K562 (cell line): ENCODE data around the gene POLG. TPM values are rescaled to one million over a fixed set of nuclear protein-coding genes. Genes with fewer than 3 reads are reported as not detected.

Experiments used
- CCAR2 ChIP-seq: fragments of 200-400 bp; formaldehyde crosslinking; IDR thresholded peaks from 2 replicates; pipeline ENCODE4 v1.6.1; 2017; ENCODE audit warnings: mild to moderate bottlenecking, low read depth, low read length
- ESRRA ChIP-seq: fragments of 450-650 bp; IDR thresholded peaks from 2 replicates; pipeline ENCODE4 v1.6.1; 2014; ENCODE audit warnings: low read depth, mild to moderate bottlenecking, moderate library complexity, borderline replicate concordance
- JUND ChIP-seq, 2 experiments: IDR thresholded peaks; 2 replicates in 1 of 2; 3 replicates in 1 of 2; pipeline ENCODE4 v1.6.1; 2011; ENCODE audit warnings: borderline replicate concordance in 2 of 2, low read depth in 2 of 2, low read length in 2 of 2, improper control_type of control experiment in 1 of 2, missing biosample characterization in 1 of 2, missing genetic modification characterization in 1 of 2, missing genetic modification reagents in 1 of 2
- NFE2L1 ChIP-seq: fragments of 450-650 bp; IDR thresholded peaks from 2 replicates; pipeline ENCODE4 v1.6.1; 2016; ENCODE audit warnings: missing genetic modification characterization, low read depth, mild to moderate bottlenecking, missing compliant biosample characterization, moderate library complexity, borderline replicate concordance
- NR1H2 ChIP-seq: sonication (generic); formaldehyde crosslinking; IDR thresholded peaks from 2 replicates; pipeline ENCODE4 v1.4.0; 2020; ENCODE audit warnings: mild to moderate bottlenecking, missing genetic modification reagents
- PRDM10 ChIP-seq: fragments of 450-650 bp; IDR thresholded peaks from 2 replicates; pipeline ENCODE4 v1.6.1; 2018; ENCODE audit not compliant: partially characterized antibody
- RBFOX2 ChIP-seq: fragments of 200-400 bp; formaldehyde crosslinking; IDR thresholded peaks from 2 replicates; pipeline ENCODE4 v1.6.1; 2017; ENCODE audit warnings: low read depth, mild to moderate bottlenecking, low read length, moderate library complexity
- RFX1 ChIP-seq: fragments of 450-650 bp; IDR thresholded peaks from 2 replicates; pipeline ENCODE4 v1.6.1; 2016; ENCODE audit warnings: mild to moderate bottlenecking, moderate library complexity
- SP2 ChIP-seq: IDR thresholded peaks from 2 replicates; pipeline ENCODE4 v1.6.1; 2011; ENCODE audit warnings: mild to moderate bottlenecking, low read depth, low read length, moderate library complexity; ENCODE audit not compliant: poor library complexity, severe bottlenecking; ENCODE audit errors: extremely low read depth
- STAT5A ChIP-seq: IDR thresholded peaks from 2 replicates; pipeline ENCODE4 v1.6.1; 2012; ENCODE audit warnings: low read length, inconsistent platforms, borderline replicate concordance
- ZNF280B ChIP-seq: fragments of 250-450 bp; sonication (Bioruptor Pico); IDR thresholded peaks from 2 replicates; pipeline ENCODE4 v1.5.1; 2021; ENCODE audit warnings: mild to moderate bottlenecking
- ZNF431 ChIP-seq: sonication (generic); formaldehyde crosslinking; IDR thresholded peaks from 2 replicates; pipeline ENCODE4 v1.8.0; 2022; ENCODE audit warnings: mild to moderate bottlenecking, missing genetic modification reagents
- ZNF589 ChIP-seq: fragments of 200-800 bp; sonication (Bioruptor generic); IDR thresholded peaks from 2 replicates; pipeline ENCODE4 v1.6.1; 2016; ENCODE audit warnings: low read depth, missing genetic modification characterization, missing compliant biosample characterization
- ZSCAN29 ChIP-seq: fragments of 450-650 bp; IDR thresholded peaks from 2 replicates; pipeline ENCODE4 v1.6.1; 2017
- polyA plus RNA-seq, 8 experiments: library from polyadenylated mRNA; depleted of rRNA in 4 of 8; stranded (reverse) in 5 of 8; unstranded in 3 of 8; fragments of >200 nt; fragmentation: Nextera tagmentation in 2 of 8; fragmentation: Illumina TruSeq in 1 of 8; extraction: Ambion mirVana in 2 of 8; extraction: Trizol in 1 of 8; gene quantifications; 2 replicates each; pipeline versions ENCODE4 v1.2.1 to v1.2.3, GENCODE V29; 2011 to 2014; ENCODE audit warnings: inconsistent platforms in 1 of 8, missing spikeins in 1 of 8
- total RNA-seq, 7 experiments: library from RNA; depleted of rRNA in 6 of 7; stranded (reverse); fragments of >200 nt in 6 of 7; fragmentation: Illumina TruSeq in 2 of 7; extraction: Trizol in 2 of 7; gene quantifications; 2 replicates each; pipeline versions ENCODE4 v1.2.1 to v1.2.3, GENCODE V29; 2011 to 2021; ENCODE audit warnings: low replicate concordance in 1 of 7
- TF ChIP-seq, protein P1 (sequence below), 2 experiments: IDR thresholded peaks; 2 replicates each; pipeline ENCODE4 v1.6.1; 2011; ENCODE audit warnings: borderline replicate concordance in 1 of 2, control low read depth in 1 of 2, low read depth in 1 of 2, low read length in 1 of 2, mild to moderate bottlenecking in 1 of 2, mixed read lengths in 1 of 2, moderate library complexity in 1 of 2; ENCODE audit not compliant: insufficient read depth in 1 of 2, insufficient read length in 1 of 2, poor library complexity in 1 of 2, severe bottlenecking in 1 of 2; ENCODE audit errors: extremely low read depth in 1 of 2
- TF ChIP-seq, protein P2 (sequence below): fragments of 250-450 bp; sonication (Bioruptor Pico); IDR thresholded peaks from 2 replicates; pipeline ENCODE4 v1.5.0; 2021; ENCODE audit warnings: mild to moderate bottlenecking, borderline replicate concordance

Gene POLG
- total and polyA plus RNA-seq, 9 of the 15 experiments (the other 6 are each of a cell fraction or from before 2014, with no cell fraction given), result 15.2 to 83.8 (median 38.6) TPM

GRCh38 chr15:89334510-89335297 is at the start of gene POLG (continued):
- peak; percentile 100 for TF ChIP-seq PRDM10
- TF ChIP-seq, protein P1, sequence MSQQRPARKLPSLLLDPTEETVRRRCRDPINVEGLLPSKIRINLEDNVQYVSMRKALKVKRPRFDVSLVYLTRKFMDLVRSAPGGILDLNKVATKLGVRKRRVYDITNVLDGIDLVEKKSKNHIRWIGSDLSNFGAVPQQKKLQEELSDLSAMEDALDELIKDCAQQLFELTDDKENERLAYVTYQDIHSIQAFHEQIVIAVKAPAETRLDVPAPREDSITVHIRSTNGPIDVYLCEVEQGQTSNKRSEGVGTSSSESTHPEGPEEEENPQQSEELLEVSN (IDR thresholded peaks at IDR 0.05; ENCODE audit: borderline replicate concordance in 1 of 2, extremely low read depth in 1 of 2, insufficient read depth in 1 of 2, insufficient read length in 1 of 2, low read depth in 1 of 2, low read length in 1 of 2, poor library complexity in 1 of 2, severe bottlenecking in 1 of 2), result peak in 1 of 2 experiments; percentile 55
- no peak for TF ChIP-seq CCAR2
- TF ChIP-seq NFE2L1 (tag), result no peak
- no peak for TF ChIP-seq SP2
- peak; percentile 100 for TF ChIP-seq RBFOX2
- TF ChIP-seq, protein P2, sequence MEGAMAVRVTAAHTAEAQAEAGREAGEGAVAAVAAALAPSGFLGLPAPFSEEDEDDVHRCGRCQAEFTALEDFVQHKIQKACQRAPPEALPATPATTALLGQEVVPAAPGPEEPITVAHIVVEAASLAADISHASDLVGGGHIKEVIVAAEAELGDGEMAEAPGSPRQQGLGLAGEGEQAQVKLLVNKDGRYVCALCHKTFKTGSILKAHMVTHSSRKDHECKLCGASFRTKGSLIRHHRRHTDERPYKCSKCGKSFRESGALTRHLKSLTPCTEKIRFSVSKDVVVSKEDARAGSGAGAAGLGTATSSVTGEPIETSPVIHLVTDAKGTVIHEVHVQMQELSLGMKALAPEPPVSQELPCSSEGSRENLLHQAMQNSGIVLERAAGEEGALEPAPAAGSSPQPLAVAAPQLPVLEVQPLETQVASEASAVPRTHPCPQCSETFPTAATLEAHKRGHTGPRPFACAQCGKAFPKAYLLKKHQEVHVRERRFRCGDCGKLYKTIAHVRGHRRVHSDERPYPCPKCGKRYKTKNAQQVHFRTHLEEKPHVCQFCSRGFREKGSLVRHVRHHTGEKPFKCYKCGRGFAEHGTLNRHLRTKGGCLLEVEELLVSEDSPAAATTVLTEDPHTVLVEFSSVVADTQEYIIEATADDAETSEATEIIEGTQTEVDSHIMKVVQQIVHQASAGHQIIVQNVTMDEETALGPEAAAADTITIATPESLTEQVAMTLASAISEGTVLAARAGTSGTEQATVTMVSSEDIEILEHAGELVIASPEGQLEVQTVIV (CRISPR knock-in tag), result no peak
- peak; percentile 99 for TF ChIP-seq JUND (IDR thresholded peaks at IDR 0.05; ENCODE audit: borderline replicate concordance, low read depth, low read length)
- no peak for TF ChIP-seq JUND (tag; IDR thresholded peaks at IDR 0.05; ENCODE audit: borderline replicate concordance, low read depth, low read length)
- TF ChIP-seq NR1H2, result peak; percentile 28; the same call in 1 of the 2 replicates
- TF ChIP-seq ZNF431 (CRISPR knock-in tag), result no peak; the same call in 1 of the 2 replicates
- TF ChIP-seq ZNF280B, result no peak
- TF ChIP-seq STAT5A, result no peak; the same call in 1 of the 2 replicates
- TF ChIP-seq ESRRA, result peak; percentile 69; the same call in 1 of the 2 replicates
- TF ChIP-seq RFX1, result peak; percentile 62; the same call in 1 of the 2 replicates
- TF ChIP-seq ZNF589, result 0 out of 2 replicates have a peak, but pooled peaks have one; percentile 37
- TF ChIP-seq ZSCAN29, result peak; percentile 85
